ENCODE data around the gene PLCB3.

DNA sequence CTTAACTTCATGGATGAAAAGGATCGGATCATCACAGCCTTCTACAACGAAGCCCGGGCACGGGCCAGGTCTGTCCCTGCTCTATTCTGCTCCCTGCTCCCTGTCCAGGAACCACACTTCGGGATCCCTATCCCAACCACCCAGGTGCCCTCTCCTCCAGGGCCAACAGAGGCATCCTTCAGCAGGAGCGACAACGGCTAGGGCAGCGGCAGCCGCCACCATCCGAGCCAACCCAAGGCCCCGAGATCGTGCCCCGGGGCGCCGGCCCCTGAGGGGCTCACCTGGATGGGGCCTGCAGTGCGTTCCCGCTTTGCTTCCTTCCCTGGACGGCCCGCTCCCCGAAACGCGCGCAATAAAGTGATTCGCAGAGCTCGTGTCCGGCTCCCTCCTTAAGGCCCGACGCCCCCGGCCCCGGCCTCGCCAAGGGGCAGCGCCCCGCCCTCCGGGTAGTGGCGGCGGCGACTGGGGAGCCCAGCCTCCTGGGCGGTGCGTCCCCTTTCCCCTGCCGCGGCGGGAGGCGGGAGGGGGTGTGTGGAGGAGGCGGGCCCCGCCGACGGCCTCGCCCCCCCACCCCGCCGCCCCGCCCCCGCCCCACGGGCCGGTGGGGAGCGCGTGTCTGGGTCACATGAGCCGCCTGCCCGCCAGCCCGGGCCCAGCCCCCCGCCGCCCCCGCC lies 17.3 kb upstream of the PLCB3 start, which contains the start of gene VEGFB:
- TF ChIP-seq, protein P1, sequence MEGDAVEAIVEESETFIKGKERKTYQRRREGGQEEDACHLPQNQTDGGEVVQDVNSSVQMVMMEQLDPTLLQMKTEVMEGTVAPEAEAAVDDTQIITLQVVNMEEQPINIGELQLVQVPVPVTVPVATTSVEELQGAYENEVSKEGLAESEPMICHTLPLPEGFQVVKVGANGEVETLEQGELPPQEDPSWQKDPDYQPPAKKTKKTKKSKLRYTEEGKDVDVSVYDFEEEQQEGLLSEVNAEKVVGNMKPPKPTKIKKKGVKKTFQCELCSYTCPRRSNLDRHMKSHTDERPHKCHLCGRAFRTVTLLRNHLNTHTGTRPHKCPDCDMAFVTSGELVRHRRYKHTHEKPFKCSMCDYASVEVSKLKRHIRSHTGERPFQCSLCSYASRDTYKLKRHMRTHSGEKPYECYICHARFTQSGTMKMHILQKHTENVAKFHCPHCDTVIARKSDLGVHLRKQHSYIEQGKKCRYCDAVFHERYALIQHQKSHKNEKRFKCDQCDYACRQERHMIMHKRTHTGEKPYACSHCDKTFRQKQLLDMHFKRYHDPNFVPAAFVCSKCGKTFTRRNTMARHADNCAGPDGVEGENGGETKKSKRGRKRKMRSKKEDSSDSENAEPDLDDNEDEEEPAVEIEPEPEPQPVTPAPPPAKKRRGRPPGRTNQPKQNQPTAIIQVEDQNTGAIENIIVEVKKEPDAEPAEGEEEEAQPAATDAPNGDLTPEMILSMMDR (IDR thresholded peaks at IDR 0.05) = no peak
- TF ChIP-seq POLR2A (IDR thresholded peaks at IDR 0.05) = no peak
